Sigmoid colon (tissue), 7 donors: ENCODE data around the gene LINGO4. TPM values are rescaled to one million over a fixed set of nuclear protein-coding genes. Genes with fewer than 3 reads are reported as not detected.

Experiments used
- DNase-seq: peaks from one replicate; pipeline ENCODE4 v3.0.0-alpha.2; 2019
- H3K27ac ChIP-seq, 4 donors: fragments of 200-600 bp; sonication (generic); one replicate each; pipeline ENCODE4 v1.5.1; 2016 to 2019; ENCODE audit warnings: mild to moderate bottlenecking in 1 of 4
- H3K27me3 ChIP-seq, 3 donors: fragments of 200-600 bp; sonication (generic); one replicate each; pipeline ENCODE4 v1.5.1; 2019; ENCODE audit warnings: mild to moderate bottlenecking in 1 of 3
- H3K36me3 ChIP-seq, 4 donors: fragments of 200-600 bp; sonication (generic); one replicate each; pipeline ENCODE4 v1.5.1; 2016 to 2019
- H3K4me1 ChIP-seq, 4 donors: fragments of 200-600 bp; sonication (generic); one replicate each; pipeline ENCODE4 v1.5.1; 2017 to 2019
- H3K4me3 ChIP-seq, 4 donors: fragments of 200-600 bp; sonication (generic); one replicate each; pipeline ENCODE4 v1.5.1; 2017 to 2019; ENCODE audit warnings: mild to moderate bottlenecking in 2 of 4, moderate library complexity in 1 of 4
- H3K9me3 ChIP-seq, 4 donors: fragments of 200-600 bp in 3 of 4; sonication (generic) in 3 of 4; one replicate each; pipeline versions ENCODE4 v1.5.1 to v1.6.1; 2013 to 2019
- EP300 ChIP-seq, 4 donors: sonication (generic); formaldehyde crosslinking; IDR thresholded peaks; one replicate each; pipeline ENCODE4 v1.6.1; 2017; ENCODE audit warnings: antibody characterized with exemption in 4 of 4
- POLR2A ChIP-seq, 2 donors: fragments of 450-650 bp; IDR thresholded peaks; one replicate each; pipeline ENCODE4 v1.6.1; 2016; ENCODE audit warnings: antibody characterized with exemption in 2 of 2, mild to moderate bottlenecking in 2 of 2, moderate library complexity in 2 of 2
- POLR2AphosphoS5 ChIP-seq, 4 donors: sonication (generic); formaldehyde crosslinking; IDR thresholded peaks; one replicate each; pipeline ENCODE4 v1.6.1; 2017; ENCODE audit warnings: antibody characterized with exemption in 4 of 4
- WGBS, 2 donors: extraction: QIAGEN DNeasy Blood & Tissue Kit; methylation state at CpG; one replicate each; pipeline ENCODE4 v1.1.7; 2013; 5-methylcytosine and 5-hydroxymethylcytosine counted together
- intact Hi-C: fragments of 100-400 bp; cut with DNase I; formaldehyde crosslinking; loops from one replicate; pipeline ENCODE4 v1.15.1; 2023
- polyA plus RNA-seq, 3 donors: library from polyadenylated mRNA; stranded (reverse); fragments of 200-250 nt; gene quantifications; one replicate each; pipeline ENCODE4 v1.2.3, GENCODE V29; 2013
- total RNA-seq, 4 donors: library from RNA; depleted of rRNA; stranded (reverse); fragments of >200 nt; gene quantifications; one replicate each; pipeline ENCODE4 v1.1.0, GENCODE V29; 2016
- TF ChIP-seq, protein P1 (sequence below), 4 experiments: fragments of 450-650 bp in 3 of 4; fragments of 200-600 bp in 1 of 4; IDR thresholded peaks; one replicate each; pipeline ENCODE4 v1.5.1; 2016 to 2019; ENCODE audit warnings: antibody characterized with exemption in 4 of 4, mild to moderate bottlenecking in 3 of 4, moderate library complexity in 2 of 4
- donor health status: healthy with polysubstance abuse.
- donor health status: Bipolar disorder and iron deficiency.
- donor health status: healthy.

LINGO4 gene
- total and polyA plus RNA-seq, 7 donors, result 0.13 to 0.16 TPM; not detected in 5

- Histone ChIP-seq H3K27ac (no peak overlapping the region), H3K4me1 (no peaks in the 10 kb centered on the region), H3K27me3 (peaks cover 0 to 24% (median 6%) of the 10 kb centered on the region in 3 donors), H3K9me3 (no peaks in the 10 kb centered on the region), H3K4me3 (no peak overlapping the region), H3K36me3 (no peaks in the 10 kb centered on the region)
- intact Hi-C loops, result no loop called here
- 84 to 85% methylated on average over 8 of the region's 8 CpGs for WGBS, 2 donors
- no peak for DNase-seq
- TF ChIP-seq POLR2A (IDR thresholded peaks at IDR 0.05) (no peak), POLR2AphosphoS5 (IDR thresholded peaks at IDR 0.05) (no peak), EP300 (IDR thresholded peaks at IDR 0.05) (no peak)
Observed at GRCh38 chr1:151851886-151852285, 46.7 kb upstream of the LINGO4 start.

DNA sequence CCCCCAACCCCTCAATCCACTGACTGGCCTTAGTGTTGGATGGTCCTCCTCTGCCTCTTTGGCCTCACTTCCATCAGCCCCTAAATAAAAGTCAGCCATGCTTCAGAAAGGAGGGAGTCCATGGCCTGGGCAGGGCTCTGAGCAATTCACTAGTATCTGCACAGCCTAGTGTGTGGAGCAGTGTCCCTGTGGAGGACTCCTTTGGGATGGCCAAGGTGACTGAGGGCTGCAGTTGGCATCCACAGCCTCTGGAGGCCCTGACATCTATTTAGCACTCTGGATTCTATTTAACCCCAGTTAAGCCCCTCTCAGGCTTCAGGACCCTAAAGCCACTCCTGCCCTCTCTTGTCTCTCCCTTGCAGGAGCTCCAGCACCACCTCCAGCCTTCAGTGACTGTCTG, 44.7 kb upstream of the LINGO4 start:
- H3K4me1 ChIP-seq, result no peaks in the 10 kb centered on the region
- TF ChIP-seq POLR2A (IDR thresholded peaks at IDR 0.05), result no peak
- TF ChIP-seq EP300 (IDR thresholded peaks at IDR 0.05), result no peak
- TF ChIP-seq, protein P1, sequence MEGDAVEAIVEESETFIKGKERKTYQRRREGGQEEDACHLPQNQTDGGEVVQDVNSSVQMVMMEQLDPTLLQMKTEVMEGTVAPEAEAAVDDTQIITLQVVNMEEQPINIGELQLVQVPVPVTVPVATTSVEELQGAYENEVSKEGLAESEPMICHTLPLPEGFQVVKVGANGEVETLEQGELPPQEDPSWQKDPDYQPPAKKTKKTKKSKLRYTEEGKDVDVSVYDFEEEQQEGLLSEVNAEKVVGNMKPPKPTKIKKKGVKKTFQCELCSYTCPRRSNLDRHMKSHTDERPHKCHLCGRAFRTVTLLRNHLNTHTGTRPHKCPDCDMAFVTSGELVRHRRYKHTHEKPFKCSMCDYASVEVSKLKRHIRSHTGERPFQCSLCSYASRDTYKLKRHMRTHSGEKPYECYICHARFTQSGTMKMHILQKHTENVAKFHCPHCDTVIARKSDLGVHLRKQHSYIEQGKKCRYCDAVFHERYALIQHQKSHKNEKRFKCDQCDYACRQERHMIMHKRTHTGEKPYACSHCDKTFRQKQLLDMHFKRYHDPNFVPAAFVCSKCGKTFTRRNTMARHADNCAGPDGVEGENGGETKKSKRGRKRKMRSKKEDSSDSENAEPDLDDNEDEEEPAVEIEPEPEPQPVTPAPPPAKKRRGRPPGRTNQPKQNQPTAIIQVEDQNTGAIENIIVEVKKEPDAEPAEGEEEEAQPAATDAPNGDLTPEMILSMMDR (IDR thresholded peaks at IDR 0.05), result no peak
- no peak for TF ChIP-seq POLR2AphosphoS5 (IDR thresholded peaks at IDR 0.05)
- no peak overlapping the region for H3K27ac ChIP-seq
- no peaks in the 10 kb centered on the region for H3K9me3 ChIP-seq
- intact Hi-C loops, result no loop called here
- no peaks in the 10 kb centered on the region for H3K36me3 ChIP-seq
- peak; percentile 25 for DNase-seq
- no peak overlapping the region for H3K4me3 ChIP-seq
- peaks cover 0 to 40% (median 6%) of the 10 kb centered on the region in 3 donors for H3K27me3 ChIP-seq

- peaks cover 0 to 40% (median 6%) of the 10 kb centered on the region in 3 donors for H3K27me3 ChIP-seq
- TF ChIP-seq POLR2AphosphoS5 (IDR thresholded peaks at IDR 0.05) (no peak), EP300 (IDR thresholded peaks at IDR 0.05) (no peak), POLR2A (IDR thresholded peaks at IDR 0.05) (no peak)
- TF ChIP-seq, protein P1 (IDR thresholded peaks at IDR 0.05), result no peak
Observed at GRCh38 chr1:151849126-151849525, 43.9 kb upstream of the LINGO4 start.

GRCh38 chr1:151847867-151848596, 42.8 kb upstream of the LINGO4 start:
- Histone ChIP-seq H3K9me3 (no peaks in the 10 kb centered on the region), H3K27ac (no peak overlapping the region), H3K27me3 (peaks cover 0 to 40% (median 6%) of the 10 kb centered on the region in 3 donors), H3K4me1 (no peaks in the 10 kb centered on the region), H3K36me3 (no peaks in the 10 kb centered on the region), H3K4me3 (no peak overlapping the region)
- TF ChIP-seq POLR2A (IDR thresholded peaks at IDR 0.05) (no peak), EP300 (IDR thresholded peaks at IDR 0.05) (no peak), POLR2AphosphoS5 (IDR thresholded peaks at IDR 0.05) (no peak)
- TF ChIP-seq, protein P1 (IDR thresholded peaks at IDR 0.05), result no peak
- peak; percentile 46 for DNase-seq
- intact Hi-C loops, result no loop called here
- 65 to 82% methylated on average over 11 of the region's 11 CpGs for WGBS, 2 donors

More at GRCh38 chr1:151849126-151849525, 43.9 kb upstream of the LINGO4 start:
- Histone ChIP-seq H3K4me1 (no peaks in the 10 kb centered on the region), H3K27ac (no peak overlapping the region), H3K9me3 (no peaks in the 10 kb centered on the region), H3K4me3 (no peak overlapping the region), H3K36me3 (no peaks in the 10 kb centered on the region)
- WGBS, 2 donors, result 88 to 90% methylated on average over 3 of the region's 3 CpGs
- DNase-seq, result peak; percentile 26
- intact Hi-C loops, result no loop called here

- Histone ChIP-seq H3K27me3 (peaks cover 0 to 43% (median 6%) of the 10 kb centered on the region in 3 donors), H3K4me1 (no peaks in the 10 kb centered on the region), H3K4me3 (no peak overlapping the region), H3K27ac (no peak overlapping the region), H3K9me3 (no peaks in the 10 kb centered on the region), H3K36me3 (no peaks in the 10 kb centered on the region)
- 88 to 90% methylated on average over 8 of the region's 8 CpGs for WGBS, 2 donors
- TF ChIP-seq POLR2A (IDR thresholded peaks at IDR 0.05) (no peak), EP300 (IDR thresholded peaks at IDR 0.05) (no peak), POLR2AphosphoS5 (IDR thresholded peaks at IDR 0.05) (no peak)
- TF ChIP-seq, protein P1 (IDR thresholded peaks at IDR 0.05), result no peak
- peak; percentile 30 for DNase-seq
- intact Hi-C loops, result no loop called here
Observed at GRCh38 chr1:151846686-151847237, 41.5 kb upstream of the LINGO4 start.
